Fibroblast of the aortic adventitia (primary cell): ENCODE measurements around the gene ATP8B1. TPM values are rescaled to one million over a fixed set of nuclear protein-coding genes. Genes with fewer than 3 reads are reported as not detected.
"Not testable (repeated sequence)": the region's sequence is repeated elsewhere in the genome, so short reads cannot be mapped to it uniquely, and the experiment has no call there.

ENCODE experiments used
- DNase-seq: peaks from one replicate; pipeline ENCODE4 v3.0.0-alpha.2; 2010; ENCODE audit warnings: low read depth
- H3K4me3 ChIP-seq: 2 replicates; pipeline ENCODE4 v1.5.1; 2011; ENCODE audit warnings: low read depth, mild to moderate bottlenecking, control low read depth, low read length, moderate library complexity
- total RNA-seq: library from RNA; depleted of rRNA; stranded (reverse); fragments of >200 nt; gene quantifications from 2 replicates; pipeline ENCODE4 v1.2.3, GENCODE V29; 2012; ENCODE audit warnings: low replicate concordance
- TF ChIP-seq, protein P1 (sequence below): IDR thresholded peaks from 2 replicates; pipeline ENCODE4 v1.5.1; 2011; ENCODE audit warnings: mild to moderate bottlenecking, low read length, control low read depth, inconsistent platforms; ENCODE audit not compliant: insufficient read depth

Gene ATP8B1
- total RNA-seq, 1 donor = 80.4 TPM

DNA sequence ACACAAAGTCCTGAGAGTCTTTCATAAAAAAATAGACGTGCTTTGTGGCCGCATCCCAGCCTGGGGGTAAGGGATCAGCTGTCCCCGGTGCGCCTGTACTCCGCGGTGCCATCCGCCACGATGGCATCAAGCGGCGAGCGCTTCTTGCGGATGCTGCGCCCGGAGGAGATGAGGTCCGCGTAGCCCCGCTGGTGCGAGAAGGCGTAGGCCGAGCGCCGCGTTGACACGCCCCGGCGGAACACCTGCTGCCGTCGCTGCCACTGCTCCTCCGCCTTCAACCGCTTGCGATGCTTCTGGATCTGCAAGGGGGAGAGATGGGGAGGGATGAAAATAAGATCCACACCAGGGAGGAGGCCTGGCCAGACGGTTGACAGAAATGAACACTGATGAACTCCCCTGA lies 154.7 kb downstream of the ATP8B1 start:
- H3K4me3 ChIP-seq = no peak overlapping the region
- TF ChIP-seq, protein P1, sequence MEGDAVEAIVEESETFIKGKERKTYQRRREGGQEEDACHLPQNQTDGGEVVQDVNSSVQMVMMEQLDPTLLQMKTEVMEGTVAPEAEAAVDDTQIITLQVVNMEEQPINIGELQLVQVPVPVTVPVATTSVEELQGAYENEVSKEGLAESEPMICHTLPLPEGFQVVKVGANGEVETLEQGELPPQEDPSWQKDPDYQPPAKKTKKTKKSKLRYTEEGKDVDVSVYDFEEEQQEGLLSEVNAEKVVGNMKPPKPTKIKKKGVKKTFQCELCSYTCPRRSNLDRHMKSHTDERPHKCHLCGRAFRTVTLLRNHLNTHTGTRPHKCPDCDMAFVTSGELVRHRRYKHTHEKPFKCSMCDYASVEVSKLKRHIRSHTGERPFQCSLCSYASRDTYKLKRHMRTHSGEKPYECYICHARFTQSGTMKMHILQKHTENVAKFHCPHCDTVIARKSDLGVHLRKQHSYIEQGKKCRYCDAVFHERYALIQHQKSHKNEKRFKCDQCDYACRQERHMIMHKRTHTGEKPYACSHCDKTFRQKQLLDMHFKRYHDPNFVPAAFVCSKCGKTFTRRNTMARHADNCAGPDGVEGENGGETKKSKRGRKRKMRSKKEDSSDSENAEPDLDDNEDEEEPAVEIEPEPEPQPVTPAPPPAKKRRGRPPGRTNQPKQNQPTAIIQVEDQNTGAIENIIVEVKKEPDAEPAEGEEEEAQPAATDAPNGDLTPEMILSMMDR = no peak
- no peak for DNase-seq

DNA sequence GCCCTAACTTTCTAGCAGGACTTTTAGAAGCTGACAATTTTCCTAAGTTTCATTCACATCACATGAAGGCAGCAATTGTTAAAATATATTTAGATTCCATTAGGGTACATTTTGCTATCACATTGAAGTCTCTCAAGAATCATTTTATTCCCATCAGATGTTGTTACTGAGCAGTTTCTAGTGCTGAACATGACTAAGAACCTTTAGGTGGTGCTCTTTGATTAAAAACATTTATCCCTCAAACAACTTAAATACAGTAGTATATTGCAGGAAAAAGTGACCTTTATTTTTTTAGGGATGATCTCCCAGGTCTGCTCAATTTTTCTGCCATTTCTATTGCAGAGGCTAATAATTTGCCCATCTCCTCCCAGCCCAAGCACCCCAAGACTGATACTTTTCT lies 158.6 kb downstream of the ATP8B1 start:
- DNase-seq = no peak
- no peak overlapping the region for H3K4me3 ChIP-seq
- TF ChIP-seq, protein P1 = no peak

DNA sequence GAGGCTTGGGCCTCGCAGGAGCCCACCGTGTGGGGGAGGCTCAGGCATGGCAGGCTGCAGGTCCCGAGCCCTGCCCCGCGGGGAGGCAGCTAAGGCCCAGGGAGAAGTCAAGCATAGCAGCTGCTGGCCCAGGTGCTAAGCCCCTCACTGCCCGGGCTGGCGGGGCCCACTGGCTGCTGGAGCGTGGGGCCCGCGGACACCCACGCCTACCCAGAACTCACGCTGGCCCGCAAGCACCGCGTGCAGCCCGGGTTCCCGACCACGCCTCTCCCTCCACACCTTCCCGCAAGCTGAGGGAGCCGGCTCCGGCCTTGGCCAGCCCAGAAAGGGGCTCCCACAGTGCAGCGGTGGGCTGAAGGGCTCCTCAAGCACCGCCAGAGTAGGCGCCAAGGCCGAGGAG lies 159.4 kb downstream of the ATP8B1 start:
- H3K4me3 ChIP-seq, DNase-seq: not testable (repeated sequence)

DNA sequence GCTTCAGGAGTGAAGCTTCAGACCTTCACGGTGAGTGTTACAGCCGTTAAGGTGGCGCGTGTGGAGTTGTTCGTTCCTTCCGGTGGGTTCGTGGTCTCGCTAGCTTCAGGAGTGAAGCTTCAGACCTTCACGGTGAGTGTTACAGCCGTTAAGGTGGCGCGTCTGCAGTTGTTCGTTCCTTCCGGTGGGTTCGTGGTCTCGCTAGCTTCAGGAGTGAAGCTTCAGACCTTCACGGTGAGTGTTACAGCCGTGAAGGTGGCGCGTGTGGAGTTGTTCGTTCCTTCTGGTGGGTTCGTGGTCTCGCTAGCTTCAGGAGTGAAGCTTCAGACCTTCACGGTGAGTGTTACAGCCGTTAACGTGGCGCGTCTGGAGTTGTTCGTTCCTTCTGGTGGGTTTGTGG lies 160.7 kb downstream of the ATP8B1 start:
- not testable (repeated sequence) for H3K4me3 ChIP-seq, DNase-seq

DNA sequence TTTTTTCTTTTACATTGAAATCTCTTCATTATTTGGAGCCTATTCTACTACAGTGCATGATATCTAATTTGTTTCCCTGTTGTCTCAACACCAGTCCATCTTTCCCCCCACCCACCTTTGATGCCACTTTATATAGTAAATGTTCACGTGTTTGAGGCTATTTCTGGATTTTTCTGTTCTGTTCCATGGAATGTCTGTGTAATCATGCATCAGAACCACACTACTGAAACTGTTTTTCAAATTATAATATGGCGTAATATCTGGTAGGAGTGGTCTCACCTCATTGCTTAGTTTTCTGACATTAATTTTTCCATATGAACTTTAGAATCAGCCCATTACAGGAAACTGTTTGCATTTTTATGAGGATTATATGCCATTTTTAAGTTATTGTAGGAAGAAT lies 162.4 kb downstream of the ATP8B1 start:
- no peak for DNase-seq
- TF ChIP-seq, protein P1 = no peak
- no peak overlapping the region for H3K4me3 ChIP-seq

DNA sequence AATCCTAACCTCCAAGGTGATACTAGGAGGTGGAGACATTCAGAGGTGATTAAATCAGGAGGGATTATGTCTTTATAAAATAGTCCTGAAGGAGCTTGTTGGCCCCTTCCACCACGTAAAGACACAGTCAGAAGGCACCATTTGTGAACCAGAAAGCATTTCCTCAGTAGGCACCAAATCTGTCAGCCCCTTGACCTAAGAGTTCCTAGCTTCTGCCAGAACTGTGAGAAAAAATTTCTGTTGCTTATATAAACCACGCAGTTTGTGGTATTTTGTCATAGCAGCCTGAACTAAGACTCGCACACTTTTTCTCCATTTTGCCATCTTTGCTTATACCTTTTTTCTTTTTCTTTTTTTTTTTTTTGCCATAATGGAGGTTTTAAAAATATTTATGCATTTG lies 162.9 kb downstream of the ATP8B1 start:
- TF ChIP-seq, protein P1 = no peak
- DNase-seq = no peak
- no peak overlapping the region for H3K4me3 ChIP-seq

DNA sequence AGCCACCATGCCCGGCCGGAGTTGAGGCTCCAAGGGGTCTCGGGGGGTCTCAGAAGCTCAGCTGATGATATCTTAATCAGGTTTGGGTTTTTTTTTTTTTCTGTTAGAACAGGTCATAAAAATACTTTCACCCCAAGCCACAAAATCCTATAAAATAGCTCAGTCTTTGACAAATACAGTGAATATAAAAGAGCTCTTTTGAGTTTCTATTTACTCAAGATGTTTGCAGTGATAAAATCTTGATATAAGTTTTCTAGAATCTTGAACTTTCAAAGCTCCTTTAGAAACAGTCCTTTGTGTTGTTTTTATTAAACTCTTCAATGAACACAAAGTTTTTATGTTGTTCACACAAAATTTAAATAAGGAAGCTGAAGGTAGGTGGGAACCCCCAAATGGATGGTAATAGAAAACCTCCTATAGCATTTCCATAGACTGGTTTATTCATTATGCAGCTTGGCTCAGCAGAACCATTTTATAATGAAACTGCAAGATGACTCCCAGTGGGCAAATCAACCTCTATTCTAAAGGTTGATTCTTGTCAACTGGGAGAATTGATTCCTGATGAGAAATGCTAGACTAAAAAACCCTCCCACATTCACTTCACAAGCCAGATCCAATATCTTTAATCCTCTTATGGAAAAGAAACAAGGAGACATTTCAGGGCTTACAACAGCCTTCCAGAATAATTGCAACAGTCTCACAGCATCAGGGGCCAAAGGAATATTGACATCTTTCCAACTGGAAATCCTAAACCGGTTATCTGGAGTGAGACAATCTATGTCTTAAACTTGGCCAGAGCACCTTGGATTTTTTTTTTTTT lies 167.9 kb downstream of the ATP8B1 start:
- TF ChIP-seq, protein P1 = no peak
- peak; percentile 92 for DNase-seq
- no peak overlapping the region for H3K4me3 ChIP-seq

DNA sequence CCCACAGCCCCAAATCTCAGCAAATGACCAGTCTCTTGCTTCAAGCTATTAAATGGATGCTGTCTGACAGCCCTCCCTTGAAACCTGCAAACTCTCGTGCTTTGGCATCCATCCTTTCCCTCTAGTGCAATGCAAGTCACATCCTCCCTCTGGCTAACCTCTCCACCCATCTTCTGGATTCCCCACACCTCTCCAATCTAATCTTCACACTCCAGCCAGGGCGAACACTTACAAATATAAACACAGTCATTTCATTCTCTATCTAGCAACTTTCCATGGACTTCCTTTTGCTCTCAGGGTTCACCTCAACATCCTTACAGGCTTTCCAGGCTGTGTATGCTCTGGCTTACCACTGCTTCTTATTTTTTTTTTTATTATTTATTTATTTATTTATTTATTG lies 171.4 kb downstream of the ATP8B1 start:
- no peak for DNase-seq
- no peak overlapping the region for H3K4me3 ChIP-seq
- TF ChIP-seq, protein P1 = no peak
